GM21367 (cell line): ENCODE measurements around the gene RNFT2.

Experiments
- ATAC-seq: cut with Tn5 transposase; IDR thresholded peaks from one replicate; pipeline ENCODE4 v1.9.1; 2021; ENCODE audit not compliant: unreplicated experiment

Gene RNFT2

DNA sequence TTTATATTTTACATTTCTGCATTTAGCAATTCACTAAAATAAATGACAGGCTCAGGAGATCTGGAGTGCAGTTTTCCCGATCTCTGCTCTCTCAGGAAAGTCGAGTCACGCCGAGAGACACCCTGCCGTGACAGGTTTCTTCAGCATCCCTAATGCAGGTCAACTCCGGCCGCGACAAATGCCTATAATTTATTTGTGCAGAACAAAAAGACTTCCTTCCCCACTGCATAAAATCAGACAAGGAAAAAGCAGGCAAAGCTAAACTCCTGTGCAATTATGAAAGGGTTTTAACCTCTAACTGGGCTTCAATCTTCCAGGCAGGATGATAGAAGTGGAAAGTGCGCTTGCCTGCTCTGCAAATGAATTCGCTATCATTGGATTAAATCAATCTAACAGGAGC is 28.3 kb upstream of the RNFT2 start:
- ATAC-seq, result no peak

DNA sequence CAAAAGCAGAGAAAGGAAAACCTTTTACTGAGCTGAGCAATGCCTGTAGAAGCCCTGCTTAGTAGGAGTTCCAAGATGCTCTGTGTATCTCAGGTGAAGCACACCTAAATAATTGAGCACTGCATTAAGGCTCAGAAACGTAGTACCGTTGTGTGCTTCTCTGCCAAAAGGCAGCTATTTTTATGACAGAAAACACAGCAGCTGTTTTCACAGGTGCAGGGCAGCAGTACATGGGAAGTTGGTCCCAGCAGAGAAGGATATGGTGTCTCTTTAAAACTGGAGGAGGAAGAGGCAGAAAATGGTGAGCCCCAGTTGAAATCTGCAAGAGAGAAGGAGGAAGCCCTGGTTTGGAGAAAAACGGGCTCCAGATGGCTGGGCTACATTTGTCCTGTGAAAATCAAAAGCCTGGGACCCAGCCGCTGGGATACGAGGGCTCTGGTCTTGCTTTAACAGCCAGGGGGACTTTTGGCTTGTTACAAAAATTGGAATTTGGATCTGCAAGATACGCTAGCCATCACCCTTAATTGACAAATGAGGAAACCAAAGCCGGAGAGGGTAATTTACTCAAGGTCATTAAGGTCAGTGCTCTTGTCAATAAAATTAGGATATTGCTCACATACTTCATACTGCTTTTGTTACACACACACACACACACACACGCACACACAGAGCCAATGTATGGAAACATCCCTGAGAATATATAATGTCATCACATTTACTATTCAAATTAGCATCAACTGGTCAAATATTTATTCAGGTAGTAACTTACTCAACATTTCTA is 27.6 kb upstream of the RNFT2 start:
- no peak for ATAC-seq

DNA sequence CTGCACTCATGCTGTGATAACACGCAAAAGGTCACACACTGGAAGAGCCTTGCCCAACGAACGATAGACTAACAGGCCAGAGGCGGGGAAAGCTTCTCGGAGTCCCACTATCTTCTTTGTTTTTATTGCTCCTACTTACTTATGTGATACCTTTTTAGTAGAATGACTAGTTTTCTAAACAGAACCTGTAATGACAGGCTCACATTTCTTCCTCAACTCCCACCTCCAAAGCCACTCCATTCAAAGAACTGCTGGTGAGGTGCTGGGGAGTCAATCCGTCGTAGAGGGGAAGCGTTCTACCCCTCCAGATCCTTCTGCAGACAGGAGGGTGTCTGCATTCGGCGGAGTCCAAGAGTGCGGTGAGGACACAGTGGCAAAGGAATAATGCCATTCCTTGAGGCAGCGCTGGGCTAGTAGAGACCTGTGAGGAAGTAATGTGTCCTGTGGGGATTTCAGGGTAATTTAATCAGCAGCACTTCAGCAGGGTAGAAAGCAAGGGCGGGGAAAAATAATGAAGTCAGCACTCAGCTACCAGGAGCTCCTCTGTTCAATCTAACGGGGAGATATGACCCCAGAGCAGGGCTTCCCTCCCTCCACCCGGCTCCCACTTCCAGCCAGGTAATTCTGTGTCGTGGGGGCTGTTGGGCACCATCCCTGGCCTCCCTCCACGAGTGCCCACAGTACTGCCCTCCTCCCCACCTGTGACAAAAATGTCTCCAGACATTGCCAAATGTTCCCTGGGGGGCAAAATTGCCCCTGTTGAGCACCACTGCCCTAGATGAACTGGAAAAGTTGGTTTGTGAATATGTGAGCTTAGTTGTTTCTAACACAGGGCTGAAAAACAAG is 25.4 kb upstream of the RNFT2 start:
- ATAC-seq, result no peak

DNA sequence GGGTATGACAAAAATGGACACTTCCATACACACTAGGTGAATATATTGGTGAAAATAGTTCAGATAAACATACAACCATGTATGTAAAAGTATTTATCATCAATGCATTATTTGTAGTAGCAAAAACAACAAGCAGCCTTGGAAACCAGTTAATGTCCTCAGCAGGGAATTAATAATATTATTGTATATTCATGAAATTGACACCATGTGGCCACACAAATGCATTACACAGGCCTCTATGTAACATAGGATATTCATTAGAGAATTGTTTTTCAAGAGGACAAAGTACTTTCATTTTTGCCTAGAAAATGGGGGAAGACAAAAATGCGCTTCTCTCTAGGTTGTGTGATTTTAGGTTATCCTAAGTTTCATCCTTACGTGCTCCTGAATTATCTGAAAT is 24.6 kb upstream of the RNFT2 start:
- ATAC-seq, result no peak

DNA sequence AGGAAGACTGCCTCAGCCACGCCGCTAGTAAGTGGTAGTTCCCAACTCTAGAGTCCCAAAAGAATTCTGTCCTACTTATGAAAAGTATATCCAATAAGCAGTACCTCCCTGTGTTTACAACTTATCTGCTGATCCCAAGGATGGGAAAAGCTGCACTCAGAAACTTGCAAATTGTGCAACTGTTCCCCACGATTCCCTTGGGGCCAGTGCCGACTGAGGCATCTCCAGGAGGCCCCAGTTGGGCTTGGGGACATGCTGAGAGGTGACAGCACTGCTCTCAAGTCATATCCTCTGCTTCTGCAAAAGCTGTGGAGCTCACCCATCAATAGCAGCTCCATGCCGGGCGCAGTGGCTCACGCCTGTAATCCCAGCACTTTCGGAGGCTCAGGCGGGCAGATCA is 23.9 kb upstream of the RNFT2 start:
- no peak for ATAC-seq

DNA sequence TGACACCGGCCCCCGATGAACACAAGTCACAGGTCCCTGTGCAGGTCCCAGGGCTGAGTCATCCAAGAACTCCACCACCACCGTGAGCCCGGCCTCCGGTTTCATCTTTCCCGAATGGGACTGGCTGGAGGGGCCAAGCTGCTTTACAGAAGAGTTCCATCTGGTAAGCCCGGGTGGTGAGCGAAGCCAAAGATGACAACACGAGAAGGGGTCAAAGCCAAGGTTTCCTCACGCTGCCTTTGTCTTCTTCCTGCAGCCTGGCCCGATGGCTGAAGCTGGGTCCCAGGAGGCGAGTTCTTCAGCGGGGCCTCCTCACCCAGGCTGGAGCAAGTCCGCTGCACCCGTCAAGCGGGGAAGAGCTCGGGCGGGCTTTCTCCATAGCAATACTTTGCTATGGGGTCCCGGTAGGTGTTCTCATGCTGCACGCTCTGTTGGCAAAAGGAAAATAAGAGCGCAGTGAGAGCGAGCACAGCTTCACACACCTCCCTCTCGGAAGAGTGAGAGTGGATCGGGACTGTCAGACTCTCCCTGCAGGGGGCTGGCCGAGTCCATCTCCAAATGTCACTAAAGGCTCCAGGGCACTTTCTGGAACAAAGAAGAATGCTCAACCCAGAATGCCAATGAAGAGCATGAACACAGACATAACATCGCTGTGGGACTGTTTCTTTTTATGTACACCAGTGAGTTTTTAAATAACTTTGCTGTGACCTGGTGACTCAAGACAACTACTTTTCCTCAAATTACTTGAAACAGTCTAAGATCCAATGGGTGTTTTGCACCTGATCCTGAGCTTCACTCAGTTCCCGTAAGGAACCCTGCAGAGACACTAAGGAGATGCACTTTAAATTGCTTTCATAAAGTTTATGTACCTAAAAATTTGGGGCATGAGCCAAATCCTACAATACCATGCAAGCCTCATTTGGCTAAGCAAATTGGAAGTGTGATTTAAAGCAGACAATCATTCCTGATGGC is 20.4 kb upstream of the RNFT2 start:
- no peak for ATAC-seq

DNA sequence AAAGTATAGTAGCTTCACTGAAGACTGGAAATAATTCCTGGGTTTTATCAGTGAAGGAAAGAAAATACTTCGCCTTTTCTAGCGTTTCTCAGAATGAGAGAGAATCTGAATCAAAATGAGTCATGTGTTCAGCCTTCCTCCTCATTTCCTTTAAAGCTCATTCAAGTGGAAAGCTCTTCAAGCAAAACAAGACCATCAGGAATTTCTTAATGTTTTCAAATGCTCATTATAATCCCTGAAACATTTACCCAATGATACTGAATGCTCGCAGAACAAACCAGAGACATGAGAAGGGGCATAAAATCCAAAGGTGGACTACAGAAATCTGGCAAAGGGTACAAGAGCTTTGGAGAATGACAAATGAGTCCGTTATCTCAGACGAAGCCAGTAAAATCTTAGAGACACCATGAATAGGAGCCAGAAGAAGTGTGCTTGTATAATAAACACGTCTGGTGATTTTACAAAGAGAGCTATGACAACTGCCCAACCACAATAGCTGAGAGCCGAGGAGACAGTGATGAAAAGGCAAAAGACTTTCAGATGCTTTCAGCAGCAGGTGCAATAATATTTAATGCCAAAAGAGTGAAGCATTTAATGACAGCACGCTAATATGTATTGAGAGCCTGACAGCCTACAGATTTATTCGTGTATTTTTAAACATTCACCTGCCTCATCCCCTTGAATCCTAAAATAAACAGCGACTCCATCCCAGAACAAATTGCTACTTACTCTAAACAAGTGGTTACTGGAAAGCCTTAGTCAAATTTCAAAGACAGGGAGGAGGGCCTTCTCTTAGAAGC is 19.3 kb upstream of the RNFT2 start:
- ATAC-seq, result no peak

DNA sequence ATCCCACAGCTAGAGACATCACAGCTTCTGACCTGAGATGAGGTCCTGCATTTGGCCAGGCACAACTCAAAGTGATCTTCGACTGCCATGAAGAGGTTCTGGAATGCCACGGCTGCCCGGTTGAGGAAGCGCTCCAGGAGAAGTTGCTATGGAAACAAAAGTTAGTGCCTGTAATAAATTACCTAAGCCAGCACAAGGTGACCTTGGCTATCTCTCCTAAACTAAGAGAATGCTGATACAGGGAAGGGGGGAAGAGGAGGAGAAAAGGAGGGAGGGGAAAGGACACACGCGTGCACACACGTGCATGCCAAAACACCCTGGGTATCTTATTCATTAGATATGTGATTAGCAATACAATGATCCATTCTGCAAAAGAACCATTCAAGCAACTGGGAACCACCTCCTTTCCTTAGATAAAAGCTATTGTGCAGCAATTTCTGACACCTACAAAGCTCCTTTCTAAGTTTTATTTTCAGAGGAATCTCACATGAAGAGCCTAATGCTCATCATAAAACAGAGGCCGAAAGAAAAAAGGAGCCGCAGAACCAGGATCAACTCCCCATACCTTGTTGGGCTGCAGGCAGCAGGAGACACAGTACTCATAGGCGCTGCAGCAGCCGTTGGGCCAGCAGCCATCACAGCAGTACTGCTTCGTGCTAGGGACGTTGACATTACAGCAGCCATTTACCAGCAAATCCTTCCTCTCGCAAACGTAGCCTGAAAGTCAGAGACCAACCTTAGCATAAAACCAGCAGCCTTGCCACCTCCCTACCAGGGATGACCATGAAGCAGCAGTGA is 18.2 kb upstream of the RNFT2 start:
- no peak for ATAC-seq

DNA sequence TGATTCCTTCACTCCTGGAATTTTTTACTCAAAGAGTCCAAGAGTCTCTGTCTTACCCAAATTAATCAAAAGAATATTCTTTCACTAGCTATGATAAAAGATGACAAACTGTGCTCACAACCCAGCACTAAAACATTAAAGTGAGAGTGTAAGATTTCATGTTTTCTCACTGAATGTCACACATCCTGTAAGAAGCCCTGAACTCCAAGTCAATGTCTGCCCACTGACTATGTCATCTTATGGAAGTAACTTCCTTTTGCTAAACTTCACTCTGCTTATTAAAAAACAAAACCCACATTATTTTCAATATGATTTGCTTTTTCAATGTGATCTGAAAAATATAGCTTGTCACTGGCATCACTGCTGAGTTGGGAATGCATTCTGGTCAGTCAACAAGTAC is 15.9 kb upstream of the RNFT2 start:
- ATAC-seq, result no peak

DNA sequence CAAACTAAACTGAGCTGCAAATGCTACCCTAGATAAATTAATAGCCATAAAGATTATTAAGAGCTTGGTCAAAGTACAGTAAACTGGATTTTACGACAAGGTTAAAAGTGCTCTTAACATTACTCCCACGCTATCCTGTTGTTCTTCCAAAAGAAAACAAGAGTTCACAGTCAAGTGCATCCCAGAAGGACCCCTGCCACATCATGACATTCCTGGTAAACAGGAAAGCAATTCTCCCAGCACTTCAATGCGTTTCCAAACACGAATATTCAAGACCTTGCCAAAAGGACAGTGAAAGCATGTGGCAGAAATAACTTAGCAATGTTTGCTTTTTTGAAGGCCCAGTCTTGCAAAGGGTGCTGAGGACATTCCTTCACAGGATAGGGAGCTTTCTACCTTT is 11.4 kb upstream of the RNFT2 start:
- ATAC-seq, result no peak

DNA sequence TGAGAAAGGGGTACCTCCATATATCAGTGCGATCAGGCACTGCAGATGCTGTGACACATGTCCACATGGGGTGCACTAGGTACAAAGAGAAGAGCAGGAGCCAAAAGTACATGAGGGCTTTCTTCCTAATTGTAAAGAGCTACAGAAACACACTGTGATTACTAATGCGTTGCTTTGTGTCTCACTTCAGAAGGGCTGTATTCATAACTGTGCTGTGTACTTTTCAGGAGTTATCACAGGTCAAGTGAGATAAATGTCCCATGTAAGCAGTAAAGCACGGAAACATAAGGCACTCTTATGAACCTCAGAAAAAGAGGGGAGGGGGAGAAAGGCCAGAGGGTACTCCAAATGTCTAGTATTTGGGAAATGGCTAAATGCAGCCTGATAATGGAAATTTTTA is 10.9 kb upstream of the RNFT2 start:
- ATAC-seq, result no peak

DNA sequence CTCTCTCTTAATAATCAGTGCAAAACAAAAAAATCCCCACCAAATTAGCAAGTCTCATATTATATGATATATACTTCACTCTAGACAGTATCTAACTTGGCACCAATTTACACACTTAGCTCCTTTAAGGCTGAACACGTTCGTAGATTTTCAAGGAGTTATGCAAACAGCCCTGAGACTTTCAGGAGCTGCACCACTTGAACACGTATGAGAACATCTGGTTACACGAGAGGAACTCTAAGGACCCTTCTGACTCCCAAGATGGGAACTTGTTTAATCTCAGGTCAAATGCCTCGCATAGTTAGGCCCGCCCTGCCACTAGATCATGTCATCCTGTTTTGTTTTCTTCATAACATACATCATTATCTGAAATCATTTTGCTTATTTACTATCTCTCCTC is 10.2 kb upstream of the RNFT2 start:
- ATAC-seq, result no peak

DNA sequence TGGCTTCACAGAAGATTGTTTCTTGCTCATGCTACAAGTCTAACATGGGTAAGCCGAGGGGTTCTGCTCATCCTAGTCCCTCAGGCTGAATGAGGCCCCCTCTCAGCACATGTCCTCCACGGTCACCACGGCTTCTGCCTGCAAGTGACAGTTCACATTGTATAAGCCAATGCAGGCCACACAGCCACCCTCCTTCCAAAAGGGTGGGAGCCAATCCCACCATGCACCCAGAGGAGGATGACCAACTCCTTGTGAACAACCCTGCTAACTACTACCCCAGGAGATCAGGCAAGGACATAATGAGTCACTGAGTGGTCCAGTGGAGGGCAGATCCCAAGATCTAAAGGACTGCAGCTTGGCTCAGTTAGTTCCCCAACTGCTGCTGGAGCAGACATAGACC is 6.3 kb upstream of the RNFT2 start:
- no peak for ATAC-seq

DNA sequence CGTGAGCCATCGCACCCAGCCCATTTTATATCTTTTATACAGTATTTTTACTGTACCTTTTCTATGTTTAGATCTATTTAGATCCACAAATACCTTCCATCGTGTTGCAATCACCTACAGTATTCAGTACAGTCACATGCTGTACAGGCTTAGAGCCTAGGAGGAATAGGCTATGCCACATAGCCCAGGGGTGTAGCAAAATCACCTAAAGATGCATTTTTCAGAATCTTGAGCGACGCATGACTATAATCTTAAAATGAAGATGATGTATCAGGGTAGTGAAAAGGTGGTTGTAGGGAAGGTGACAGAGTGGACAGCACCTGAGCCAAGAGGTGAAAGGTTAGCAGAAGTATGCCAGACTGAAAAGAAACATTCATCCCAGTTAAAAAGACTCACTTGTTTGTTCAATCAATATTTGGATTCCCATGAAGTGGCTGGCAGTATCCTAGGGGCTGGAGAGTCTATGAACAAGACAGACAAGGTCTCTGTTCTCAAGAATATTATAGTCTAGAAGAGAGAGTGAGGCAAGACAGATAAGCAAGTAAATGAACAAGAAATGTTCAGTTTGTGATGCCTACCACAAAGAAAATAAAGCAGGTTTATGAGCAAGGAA is 3.9 kb upstream of the RNFT2 start:
- ATAC-seq, result no peak

DNA sequence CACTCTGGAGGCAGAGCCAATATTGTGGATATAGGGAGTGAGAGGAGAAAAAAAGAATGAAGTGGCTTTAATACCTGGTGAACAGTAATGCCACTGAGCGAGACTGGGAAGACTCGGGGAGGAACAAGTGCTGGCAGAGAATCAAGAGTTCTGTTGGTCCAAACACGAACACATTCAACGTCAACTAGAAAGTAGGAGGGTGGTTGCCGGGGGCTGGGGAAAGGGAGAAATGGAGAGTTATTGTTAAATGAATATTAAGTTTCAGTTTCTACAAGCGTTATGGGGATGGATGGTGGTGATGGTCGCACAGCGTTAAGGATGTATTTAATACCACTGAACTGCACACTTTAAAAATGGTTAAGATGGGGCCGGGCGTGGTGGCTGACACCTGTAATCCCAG is 3.0 kb upstream of the RNFT2 start:
- no peak for ATAC-seq

DNA sequence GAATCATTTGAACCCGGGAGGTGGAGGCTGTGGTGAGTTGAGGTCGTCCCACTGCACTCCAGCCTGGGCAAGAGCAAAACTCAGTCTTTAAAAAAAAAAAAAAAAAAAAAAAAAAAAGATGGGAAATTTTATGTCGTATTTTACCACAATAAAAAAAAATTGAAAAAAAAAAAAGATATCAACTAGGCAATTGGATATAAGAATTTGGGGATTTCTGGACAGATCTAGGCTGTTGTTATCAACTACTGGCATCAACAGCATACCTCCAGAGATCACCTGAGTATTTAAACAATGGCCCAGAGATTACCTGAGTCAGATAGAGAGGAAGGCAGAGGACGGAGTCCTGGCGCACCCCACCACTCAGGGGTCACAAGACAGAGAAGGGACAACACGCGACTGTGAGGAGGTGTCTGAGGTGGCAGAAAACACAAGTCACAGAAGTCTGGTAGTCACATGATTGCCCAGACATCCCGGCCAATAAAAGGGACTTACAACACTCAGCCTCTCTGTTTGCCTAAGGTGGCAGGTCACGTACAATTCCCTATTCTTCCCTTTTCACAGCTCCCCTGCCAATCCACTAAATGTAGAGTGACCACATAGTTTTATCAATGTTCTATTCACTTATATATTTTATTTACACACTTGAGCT is 2.0 kb upstream of the RNFT2 start:
- ATAC-seq, result no peak

DNA sequence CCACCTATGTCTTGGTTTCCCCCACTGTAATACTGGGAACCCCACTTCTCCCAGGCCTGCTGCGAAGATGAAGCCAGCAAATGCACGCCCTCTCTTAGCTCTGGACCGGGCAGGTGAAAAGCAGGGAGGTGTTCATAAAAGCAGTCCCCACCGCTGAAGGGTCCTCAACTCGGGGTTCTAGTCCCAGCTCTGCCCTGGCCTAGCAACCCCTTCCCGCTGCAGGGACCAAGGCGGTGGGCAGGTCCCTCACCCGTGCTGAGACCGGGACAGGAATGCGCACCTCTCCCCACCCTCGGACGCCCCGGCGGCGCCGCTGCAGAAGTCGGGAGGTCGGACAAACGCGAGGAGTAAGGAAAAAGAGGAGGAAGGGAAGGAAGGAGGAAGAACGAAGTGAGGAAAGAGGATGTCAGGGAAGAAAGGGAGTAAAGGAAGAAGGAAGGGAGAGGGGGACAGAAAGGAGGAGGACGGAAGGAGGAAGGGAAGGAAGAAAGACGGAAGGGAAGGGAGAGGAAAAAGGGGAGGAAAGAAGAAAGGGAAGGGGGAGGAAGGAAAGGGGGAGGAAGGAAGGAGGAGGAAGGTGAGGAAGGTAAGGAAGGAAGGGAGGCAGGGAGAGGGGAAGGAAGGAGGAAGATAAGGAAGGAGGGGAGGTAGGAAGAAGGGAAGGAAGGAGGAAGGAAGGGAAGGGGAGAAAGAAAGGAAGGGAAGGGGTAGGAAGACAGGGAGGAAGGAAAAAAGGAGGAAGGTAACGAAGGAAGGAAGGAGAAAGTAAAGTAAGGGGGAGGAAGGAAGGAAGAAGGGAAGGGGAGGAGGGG is 947 bp upstream of the RNFT2 start:
- no peak for ATAC-seq

DNA sequence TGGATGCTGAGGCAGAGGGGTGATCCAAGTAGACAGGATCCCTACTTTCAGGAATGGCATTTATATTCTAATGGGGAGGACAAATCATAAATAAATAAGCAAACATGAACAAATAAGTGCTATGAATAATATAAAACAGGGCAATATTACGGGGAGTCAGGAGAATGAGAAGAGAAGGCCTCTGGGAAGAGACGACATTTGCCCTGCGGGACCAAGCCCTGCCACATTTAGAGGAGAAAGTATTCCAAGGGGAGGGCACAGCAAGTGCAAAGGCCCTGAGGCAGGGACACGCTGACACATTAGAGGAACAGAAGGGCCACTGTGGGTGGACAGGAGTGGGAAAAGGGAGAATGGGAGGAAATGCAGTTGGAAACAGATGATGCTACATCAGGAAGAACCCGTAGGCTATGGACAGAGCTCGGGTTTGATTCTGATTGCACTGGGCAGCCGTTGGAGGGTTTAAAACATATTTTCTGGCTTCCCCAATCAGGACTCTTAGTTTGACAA is 1.3 kb downstream of the RNFT2 start:
- ATAC-seq, result no peak
